GOT3 (cell line): ENCODE data around the gene LMTK3.

Experiments used
- DNase-seq: peaks from one replicate; lab custom pipeline; 2025; ENCODE audit warnings: mixed read lengths; lab: John Stamatoyannopoulos, UW

LMTK3 gene

GRCh38 chr19:48469934-48470680 is 41.5 kb downstream of the LMTK3 start:
- no peak for DNase-seq

GRCh38 chr19:48469289-48469881 is 42.2 kb downstream of the LMTK3 start, which contains the start of gene CYTH2:
Gene CYTH2 (plus strand): TSS chr19:48469369. CDS start chr19:48469508, 139 bp downstream.
- peak; percentile 61 for DNase-seq

- peak; percentile 99 for DNase-seq
Measured at GRCh38 chr19:48468772-48469288, 42.8 kb downstream of the LMTK3 start.

GRCh38 chr19:48466561-48467325 is 44.9 kb downstream of the LMTK3 start:
- no peak for DNase-seq

GRCh38 chr19:48465215-48465614 is 46.4 kb downstream of the LMTK3 start:
- DNase-seq: no peak

GRCh38 chr19:48461982-48462655 is 49.5 kb downstream of the LMTK3 start:
- no peak for DNase-seq

- DNase-seq: no peak
Measured at GRCh38 chr19:48461651-48461981, 50.0 kb downstream of the LMTK3 start.

GRCh38 chr19:48458016-48458415 is 53.6 kb downstream of the LMTK3 start:
- no peak for DNase-seq

GRCh38 chr19:48456864-48457263 is 54.8 kb downstream of the LMTK3 start:
- no peak for DNase-seq

GRCh38 chr19:48455908-48456562 is 55.6 kb downstream of the LMTK3 start:
- no peak for DNase-seq

GRCh38 chr19:48455171-48455907 is 56.3 kb downstream of the LMTK3 start, which contains the start of gene KCNJ14:
Gene KCNJ14 (plus strand): TSS chr19:48455574. CDS start chr19:48461725, 6,151 bp downstream.
- no peak for DNase-seq

GRCh38 chr19:48454150-48454730 is 57.4 kb downstream of the LMTK3 start:
- no peak for DNase-seq

- DNase-seq: no peak
Measured at GRCh38 chr19:48452289-48453190, 59.1 kb downstream of the LMTK3 start.

GRCh38 chr19:48451624-48452023 is 60.0 kb downstream of the LMTK3 start:
- DNase-seq: no peak

- no peak for DNase-seq
Measured at GRCh38 chr19:48450863-48451262, 60.8 kb downstream of the LMTK3 start.

GRCh38 chr19:48450441-48450840 is 61.2 kb downstream of the LMTK3 start:
- no peak for DNase-seq

GRCh38 chr19:48448563-48448962 is 63.1 kb downstream of the LMTK3 start:
- DNase-seq: no peak

- no peak for DNase-seq
Measured at GRCh38 chr19:48446579-48446978, 65.1 kb downstream of the LMTK3 start.
